Activated T-cell treated with anti-CD3 and anti-CD28 coated beads for 1 hour (primary cell): ENCODE measurements around the gene TMEM63B.
"Not testable (repeated sequence)": the region's sequence is repeated elsewhere in the genome, so short reads cannot be mapped to it uniquely, and the experiment has no call there.

Source experiments
- DNase-seq: peaks from one replicate; pipeline ENCODE4 v3.0.0-alpha.2; 2020; ENCODE audit warnings: low read depth

Gene TMEM63B

GRCh38 chr6:44127186-44128019 is at the start of gene TMEM63B, which contains the start of gene MRPL14:
Gene TMEM63B (plus strand): TSS chr6:44127554. CDS start chr6:44134585, 7,031 bp downstream.
Gene MRPL14 (minus strand): TSS chr6:44127452. CDS start chr6:44116611, 10,841 bp downstream.
- DNase-seq: peak; percentile 88

GRCh38 chr6:44078219-44078826 is 49.0 kb upstream of the TMEM63B start:
- no peak for DNase-seq

GRCh38 chr6:44078827-44079671 is 48.3 kb upstream of the TMEM63B start:
- peak; percentile 54 for DNase-seq

GRCh38 chr6:44079672-44080071 is 47.7 kb upstream of the TMEM63B start:
- DNase-seq: no peak

GRCh38 chr6:44080561-44081521 is 46.5 kb upstream of the TMEM63B start:
- no peak for DNase-seq

GRCh38 chr6:44081753-44082152 is 45.6 kb upstream of the TMEM63B start:
- DNase-seq: no peak

GRCh38 chr6:44082872-44083321 is 44.5 kb upstream of the TMEM63B start:
- no peak for DNase-seq

- DNase-seq: no peak
These were observed 42.9 kb upstream of the TMEM63B start for GRCh38 chr6:44084231-44085014.

- DNase-seq: no peak
These were observed 42.1 kb upstream of the TMEM63B start for GRCh38 chr6:44085219-44085618.

- no peak for DNase-seq
These were observed 40.3 kb upstream of the TMEM63B start for GRCh38 chr6:44086931-44087574.

- DNase-seq: no peak
These were observed 39.7 kb upstream of the TMEM63B start for GRCh38 chr6:44087623-44088022.

- no peak for DNase-seq
These were observed 38.3 kb upstream of the TMEM63B start for GRCh38 chr6:44088827-44089590.

- DNase-seq: no peak
These were observed 36.9 kb upstream of the TMEM63B start for GRCh38 chr6:44090465-44090864.

- DNase-seq: not testable (repeated sequence)
These were observed 36.0 kb upstream of the TMEM63B start for GRCh38 chr6:44091356-44091755.

GRCh38 chr6:44091981-44092884 is 35.1 kb upstream of the TMEM63B start:
- no peak for DNase-seq

- no peak for DNase-seq
These were observed 34.3 kb upstream of the TMEM63B start for GRCh38 chr6:44093066-44093465.

- no peak for DNase-seq
These were observed 33.5 kb upstream of the TMEM63B start for GRCh38 chr6:44093750-44094402.
